PC-9 (cell line): ENCODE data around the gene INPPL1. TPM values are rescaled to one million over a fixed set of nuclear protein-coding genes. Genes with fewer than 3 reads are reported as not detected.

Source experiments
- BruUV-seq: library from RNA; stranded (reverse); fragments of 400-500 nt; replicated peaks from 2 replicates; lab custom pipeline; 2021; lab: Mats Ljungman, UMichigan
- CTCF ChIA-PET: fragments of 300-600 bp; sonication (Branson Sonifier 250); formaldehyde crosslinking; loops from one replicate; lab custom pipeline; 2022; ENCODE audit warnings: antibody characterized with exemption; lab: Charles Lee
- POLR2A ChIA-PET: fragments of 300-600 bp; sonication (Branson Sonifier 250); formaldehyde crosslinking; loops from one replicate; lab custom pipeline; 2022; ENCODE audit warnings: antibody characterized with exemption; ENCODE audit not compliant: unreplicated experiment; lab: Charles Lee
- DNase-seq, 2 experiments: peaks; one replicate each; pipeline versions ENCODE4 v3.0.0 to v3.0.0-alpha.2; 2015 to 2022; ENCODE audit warnings: mixed read lengths in 1 of 2
- H2AFZ ChIP-seq: fragments of 200-600 bp; sonication (generic); 2 replicates; pipeline ENCODE4 v1.8.1; 2017; ENCODE audit warnings: antibody characterized with exemption
- H3F3A ChIP-seq: fragments of 200-600 bp; sonication (generic); 2 replicates; pipeline ENCODE4 v1.8.1; 2017; ENCODE audit warnings: antibody characterized with exemption, mild to moderate bottlenecking, low read depth; ENCODE audit not compliant: insufficient read depth
- H3K27ac ChIP-seq: fragments of 200-600 bp; sonication (generic); 2 replicates; pipeline ENCODE4 v1.6.1; 2016; ENCODE audit warnings: mixed run types
- H3K27me3 ChIP-seq: fragments of 200-600 bp; sonication (generic); 2 replicates; pipeline ENCODE4 v1.6.1; 2016; ENCODE audit warnings: low read depth, mixed run types; ENCODE audit not compliant: insufficient read depth
- H3K36me3 ChIP-seq: fragments of 200-600 bp; sonication (generic); 2 replicates; pipeline ENCODE4 v1.6.1; 2016; ENCODE audit warnings: low read depth, mixed run types
- H3K4me1 ChIP-seq: fragments of 200-600 bp; sonication (generic); replicated peaks from 2 replicates; pipeline ENCODE4 v1.6.1; 2016; ENCODE audit warnings: mixed run types; ENCODE audit not compliant: insufficient read depth
- H3K4me2 ChIP-seq: fragments of 200-600 bp; sonication (generic); 2 replicates; pipeline ENCODE4 v1.6.1; 2017; ENCODE audit warnings: mixed run types
- H3K4me3 ChIP-seq: fragments of 200-600 bp; sonication (generic); 2 replicates; pipeline ENCODE4 v1.6.1; 2016; ENCODE audit warnings: mixed run types
- H3K79me2 ChIP-seq: fragments of 200-600 bp; sonication (generic); 2 replicates; pipeline ENCODE4 v1.6.1; 2017; ENCODE audit warnings: low read depth, mixed run types
- H3K9me2 ChIP-seq: fragments of 200-600 bp; sonication (generic); 2 replicates; pipeline ENCODE4 v1.8.1; 2017; ENCODE audit warnings: mild to moderate bottlenecking; ENCODE audit not compliant: insufficient read depth
- H3K9me3 ChIP-seq: fragments of 200-600 bp; sonication (generic); 2 replicates; pipeline ENCODE4 v1.8.1; 2016; ENCODE audit warnings: low read depth; ENCODE audit not compliant: insufficient read depth
- H4K20me1 ChIP-seq: fragments of 200-600 bp; sonication (generic); 2 replicates; pipeline ENCODE4 v1.8.1; 2017; ENCODE audit not compliant: insufficient read depth
- CTCF ChIP-seq: fragments of 200-600 bp; sonication (generic); conservative IDR thresholded peaks from 2 replicates; pipeline ENCODE4 v1.6.1; 2017; ENCODE audit warnings: mixed run types, antibody characterized with exemption, mild to moderate bottlenecking, moderate library complexity
- EZH2 ChIP-seq: fragments of 200-600 bp; sonication (generic); IDR thresholded peaks from 2 replicates; pipeline ENCODE4 v1.8.0; 2017; ENCODE audit warnings: antibody characterized with exemption, low read depth
- intact Hi-C: fragments of 100-400 bp; cut with micrococcal nuclease; formaldehyde crosslinking; loops from one replicate; pipeline ENCODE4 v1.10.0; 2022; ENCODE audit not compliant: unreplicated experiment
- total RNA-seq: library from RNA; stranded (reverse); gene quantifications from 2 replicates; pipeline ENCODE4 v1.2.3, GENCODE V29; 2021

The INPPL1 gene
- total RNA-seq, 1 experiment from 2014 or later, result 199 TPM

GRCh38 chr11:72249961-72250360 is 25.4 kb downstream of the INPPL1 start:
- no peak overlapping the region for H2AFZ ChIP-seq
- H4K20me1 ChIP-seq, result no peaks in the 10 kb centered on the region
- POLR2A ChIA-PET, result no interaction called here
- H3K4me1 ChIP-seq, result no peaks in the 10 kb centered on the region
- DNase-seq, result no peak
- H3K4me3 ChIP-seq, result no peak overlapping the region
- intact Hi-C loops, result loop anchor here (5.0 kb wide), 1 partner anchor 162 kb away; no protein-coding TSS in a partner anchor
- no peaks in the 10 kb centered on the region for H3K9me2 ChIP-seq
- peaks cover 55% of the 10 kb centered on the region for H3K27me3 ChIP-seq
- no peaks in the 10 kb centered on the region for H3K9me3 ChIP-seq
- H3F3A ChIP-seq, result no peaks in the 10 kb centered on the region
- no peaks in the 10 kb centered on the region for H3K36me3 ChIP-seq
- H3K4me2 ChIP-seq, result no peak overlapping the region
- BruUV-seq, result no TSS peak
- H3K79me2 ChIP-seq, result no peaks in the 10 kb centered on the region
- H3K27ac ChIP-seq, result no peak overlapping the region
- no peak for TF ChIP-seq CTCF
- no peak for TF ChIP-seq EZH2
- CTCF ChIA-PET, result interaction anchor here (0.6 kb wide), 1 partner anchor 269 kb away, joined by 4 read pairs; no protein-coding TSS in a partner anchor

DNA sequence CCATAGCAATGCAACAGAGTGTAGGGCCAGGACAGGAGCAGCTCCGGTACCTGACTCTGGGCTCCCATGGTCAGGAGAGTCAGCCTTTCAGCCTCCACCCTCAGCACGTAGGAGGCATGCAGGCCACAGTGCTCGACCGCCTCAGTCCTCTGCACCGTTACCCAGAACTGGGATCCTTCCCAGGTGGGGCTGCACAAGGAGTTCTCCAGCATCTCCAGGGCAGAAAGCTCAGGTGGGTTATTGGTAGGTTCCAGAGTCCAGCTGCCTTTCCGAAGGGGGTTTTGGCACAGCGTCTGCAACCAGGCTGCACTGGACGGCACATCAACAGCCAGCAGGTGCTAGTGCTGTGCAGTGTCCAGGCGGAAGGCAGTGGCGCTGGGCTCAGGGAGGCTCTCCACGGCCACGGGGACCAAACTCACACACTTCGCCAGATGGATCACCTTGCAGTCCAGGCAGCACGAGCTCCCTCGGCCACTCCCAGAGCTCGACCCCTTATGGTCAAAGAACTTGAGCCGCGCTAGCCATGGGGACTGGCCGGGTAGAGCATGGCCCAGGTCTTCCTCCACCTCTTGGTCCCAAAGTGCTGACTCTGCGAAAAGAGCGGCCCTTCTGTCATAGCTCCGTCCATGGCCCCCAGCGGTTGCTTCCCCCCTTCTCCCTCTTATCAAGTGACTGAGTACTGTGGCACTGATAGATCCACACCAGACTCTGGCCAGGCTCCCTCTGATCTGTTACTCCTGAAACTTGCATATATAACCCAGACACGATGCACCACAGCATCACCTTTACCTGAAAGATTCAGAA is 26.3 kb downstream of the INPPL1 start:
- intact Hi-C loops, result no loop called here
- no peaks in the 10 kb centered on the region for H3K79me2 ChIP-seq
- H3K27me3 ChIP-seq, result peaks cover 53% of the 10 kb centered on the region
- TF ChIP-seq CTCF (no peak), EZH2 (no peak)
- no peak overlapping the region for H3K4me2 ChIP-seq
- ChIA-PET CTCF (interaction anchor here (0.6 kb wide), 1 partner anchor 270 kb away, joined by 4 read pairs; no protein-coding TSS in a partner anchor), POLR2A (no interaction called here)
- H3K4me3 ChIP-seq, result no peak overlapping the region
- no peaks in the 10 kb centered on the region for H3K36me3 ChIP-seq
- no peaks in the 10 kb centered on the region for H3K9me2 ChIP-seq
- H3K9me3 ChIP-seq, result no peaks in the 10 kb centered on the region
- no peaks in the 10 kb centered on the region for H3F3A ChIP-seq
- no peak overlapping the region for H3K27ac ChIP-seq
- no peak for DNase-seq
- H3K4me1 ChIP-seq, result no peaks in the 10 kb centered on the region
- no peaks in the 10 kb centered on the region for H4K20me1 ChIP-seq
- H2AFZ ChIP-seq, result no peak overlapping the region
- no TSS peak for BruUV-seq

DNA sequence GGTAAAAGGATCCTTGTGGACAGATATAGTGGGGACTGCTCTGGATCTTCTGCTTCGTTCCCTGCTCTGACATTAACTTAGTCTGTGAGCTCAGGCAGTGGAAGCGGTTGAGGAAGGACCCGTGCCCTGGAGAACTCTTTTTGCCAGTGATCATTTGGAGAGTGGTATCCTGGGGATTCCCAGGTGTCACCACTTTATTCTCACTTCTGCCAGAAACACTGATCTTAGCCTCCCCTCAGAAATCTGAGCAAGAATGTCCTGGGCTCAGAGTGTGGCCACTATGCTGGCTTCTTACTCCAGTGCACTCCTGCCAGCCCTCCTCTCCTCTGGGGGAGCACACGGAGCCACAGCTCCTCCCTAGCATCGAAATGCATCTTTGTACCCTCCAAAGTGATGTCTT is 27.0 kb downstream of the INPPL1 start:
- ChIA-PET POLR2A (no interaction called here), CTCF (interaction anchor here (0.7 kb wide), 1 partner anchor 274 kb away, joined by 3 read pairs; no protein-coding TSS in a partner anchor)
- no TSS peak for BruUV-seq

More for the DNA sequence above, 27.0 kb downstream of the INPPL1 start:
- H3K4me3 ChIP-seq, result no peak overlapping the region
- H3K9me2 ChIP-seq, result no peaks in the 10 kb centered on the region
- H3K27me3 ChIP-seq, result peaks cover 54% of the 10 kb centered on the region
- no peak overlapping the region for H3K4me2 ChIP-seq
- no peak overlapping the region for H3K27ac ChIP-seq
- H4K20me1 ChIP-seq, result no peaks in the 10 kb centered on the region
- intact Hi-C loops, result no loop called here
- no peak overlapping the region for H2AFZ ChIP-seq
- no peaks in the 10 kb centered on the region for H3F3A ChIP-seq
- no peaks in the 10 kb centered on the region for H3K4me1 ChIP-seq
- H3K36me3 ChIP-seq, result no peaks in the 10 kb centered on the region
- no peak for DNase-seq
- no peaks in the 10 kb centered on the region for H3K79me2 ChIP-seq
- TF ChIP-seq EZH2 (no peak), CTCF (no peak)
- no peaks in the 10 kb centered on the region for H3K9me3 ChIP-seq
